Loucy (cell line): Measurements from ENCODE around the gene GPR17.

Source experiments
- H2AFZ ChIP-seq: fragments of 200-600 bp; sonication (generic); 2 replicates; pipeline ENCODE4 v1.6.0; 2016; ENCODE audit warnings: antibody characterized with exemption, mild to moderate bottlenecking, low read length, moderate library complexity
- H3F3A ChIP-seq: fragments of 200-600 bp; 2 replicates; pipeline ENCODE4 v1.6.0; 2016; ENCODE audit warnings: antibody characterized with exemption, low read depth, mild to moderate bottlenecking
- H3K27me3 ChIP-seq: fragments of 200-600 bp; sonication (generic); 2 replicates; pipeline ENCODE4 v1.6.1; 2014; ENCODE audit warnings: low read length, mild to moderate bottlenecking; ENCODE audit not compliant: insufficient read depth, poor library complexity, severe bottlenecking
- H3K36me3 ChIP-seq: fragments of 200-600 bp; sonication (generic); 2 replicates; pipeline ENCODE4 v1.6.1; 2016; ENCODE audit warnings: low read length; ENCODE audit not compliant: insufficient read depth
- H3K4me1 ChIP-seq: fragments of 200-600 bp; sonication (generic); 2 replicates; pipeline ENCODE4 v1.5.1; 2014; ENCODE audit warnings: low read length, mild to moderate bottlenecking; ENCODE audit not compliant: insufficient read depth, poor library complexity, severe bottlenecking
- H3K4me2 ChIP-seq: fragments of 200-600 bp; sonication (generic); 2 replicates; pipeline ENCODE4 v1.6.0; 2014; ENCODE audit warnings: antibody characterized with exemption, low read length, low read depth, mild to moderate bottlenecking; ENCODE audit not compliant: poor library complexity, severe bottlenecking
- H3K4me3 ChIP-seq: fragments of 200-600 bp; sonication (generic); 2 replicates; pipeline ENCODE4 v1.5.1; 2014; ENCODE audit warnings: low read length, mild to moderate bottlenecking, mixed read lengths; ENCODE audit not compliant: poor library complexity, severe bottlenecking
- H3K79me2 ChIP-seq: fragments of 200-600 bp; sonication (generic); 2 replicates; pipeline ENCODE4 v1.6.1; 2014; ENCODE audit warnings: low read length; ENCODE audit not compliant: insufficient read depth
- H3K9ac ChIP-seq: fragments of 200-600 bp; sonication (generic); 2 replicates; pipeline ENCODE4 v1.6.0; 2014; ENCODE audit warnings: mild to moderate bottlenecking, low read depth, low read length, moderate library complexity; ENCODE audit not compliant: poor library complexity, severe bottlenecking
- H3K9me2 ChIP-seq: fragments of 200-600 bp; sonication (generic); replicated peaks from 2 replicates; pipeline ENCODE4 v1.6.1; 2016; ENCODE audit warnings: low read depth, low read length, mixed read lengths
- H3K9me3 ChIP-seq: fragments of 200-600 bp; sonication (generic); 2 replicates; pipeline ENCODE4 v1.6.1; 2014; ENCODE audit warnings: mild to moderate bottlenecking, antibody characterized with exemption, low read length, low read depth; ENCODE audit not compliant: insufficient read depth
- H4K20me1 ChIP-seq: fragments of 200-600 bp; sonication (generic); 2 replicates; pipeline ENCODE4 v1.6.0; 2014; ENCODE audit warnings: antibody characterized with exemption, low read length, mild to moderate bottlenecking; ENCODE audit not compliant: insufficient read depth, poor library complexity, severe bottlenecking
- CTCF ChIP-seq: fragments of 200-600 bp; sonication (generic); conservative IDR thresholded peaks from 2 replicates; pipeline ENCODE4 v1.5.1; 2014; ENCODE audit warnings: mild to moderate bottlenecking, antibody characterized with exemption, low read length
- EZH2phosphoT487 ChIP-seq: fragments of 200-600 bp; IDR thresholded peaks from 2 replicates; pipeline ENCODE4 v1.6.1; 2018; ENCODE audit warnings: antibody characterized with exemption, mild to moderate bottlenecking, moderate library complexity, borderline replicate concordance

GPR17 gene

GRCh38 chr2:127676906-127677305 lies 31.0 kb downstream of the GPR17 start:
- no peaks in the 10 kb centered on the region for H3K9me2 ChIP-seq
- H3K9ac ChIP-seq, result no peak overlapping the region
- no peaks in the 10 kb centered on the region for H3F3A ChIP-seq
- no peak overlapping the region for H2AFZ ChIP-seq
- H3K36me3 ChIP-seq, result no peaks in the 10 kb centered on the region
- no peak overlapping the region for H3K4me3 ChIP-seq
- H4K20me1 ChIP-seq, result no peaks in the 10 kb centered on the region
- no peak overlapping the region for H3K4me2 ChIP-seq
- TF ChIP-seq CTCF (no peak), EZH2phosphoT487 (no peak)
- H3K79me2 ChIP-seq, result no peaks in the 10 kb centered on the region
- H3K4me1 ChIP-seq, result no peaks in the 10 kb centered on the region
- no peaks in the 10 kb centered on the region for H3K9me3 ChIP-seq
- H3K27me3 ChIP-seq, result no peaks in the 10 kb centered on the region

GRCh38 chr2:127678531-127678930 lies 32.6 kb downstream of the GPR17 start:
- Histone ChIP-seq H3K4me2 (no peak overlapping the region), H3K27me3 (no peaks in the 10 kb centered on the region), H3F3A (no peaks in the 10 kb centered on the region), H3K9me2 (no peaks in the 10 kb centered on the region), H2AFZ (no peak overlapping the region), H3K36me3 (no peaks in the 10 kb centered on the region), H3K4me1 (no peaks in the 10 kb centered on the region), H3K9ac (no peak overlapping the region), H3K9me3 (no peaks in the 10 kb centered on the region), H4K20me1 (no peaks in the 10 kb centered on the region), H3K79me2 (no peaks in the 10 kb centered on the region), H3K4me3 (no peak overlapping the region)
- no peak for TF ChIP-seq CTCF
- TF ChIP-seq EZH2phosphoT487, result no peak

- no peaks in the 10 kb centered on the region for H3K9me3 ChIP-seq
- no peak overlapping the region for H3K9ac ChIP-seq
- no peaks in the 10 kb centered on the region for H3K27me3 ChIP-seq
- H3K4me1 ChIP-seq, result no peaks in the 10 kb centered on the region
- no peaks in the 10 kb centered on the region for H3K9me2 ChIP-seq
- no peak overlapping the region for H2AFZ ChIP-seq
- H3K4me3 ChIP-seq, result no peak overlapping the region
- no peak for TF ChIP-seq EZH2phosphoT487
- TF ChIP-seq CTCF, result no peak
- no peaks in the 10 kb centered on the region for H3K79me2 ChIP-seq
- H3K4me2 ChIP-seq, result no peak overlapping the region
- no peaks in the 10 kb centered on the region for H4K20me1 ChIP-seq
- H3K36me3 ChIP-seq, result no peaks in the 10 kb centered on the region
- H3F3A ChIP-seq, result no peaks in the 10 kb centered on the region
Measured at GRCh38 chr2:127678991-127679390, 33.0 kb downstream of the GPR17 start.
